Astrocyte (in vitro differentiated cells and primary cell): Measurements from ENCODE around the gene ELN. TPM values are rescaled to one million over a fixed set of nuclear protein-coding genes. Genes with fewer than 3 reads are reported as not detected.

Experiments used
- DNase-seq: peaks from one replicate; pipeline ENCODE4 v3.0.0-alpha.2; 2010; ENCODE audit warnings: low read depth
- FAIRE-seq: peaks from 2 replicates; lab custom pipeline; 2011; peaks lifted over from hg19 to GRCh38; lab: Jason Lieb, UNC
- H2AFZ ChIP-seq: 2 replicates; pipeline ENCODE4 v1.6.0; 2012; ENCODE audit warnings: low read depth, low read length, inconsistent platforms
- H3K27ac ChIP-seq: 2 replicates; pipeline ENCODE4 v1.5.1; 2011; ENCODE audit warnings: low read depth, low read length, inconsistent platforms
- H3K27me3 ChIP-seq: 2 replicates; pipeline ENCODE4 v1.6.0; 2011; ENCODE audit warnings: low read length, inconsistent platforms; ENCODE audit not compliant: insufficient read depth
- H3K36me3 ChIP-seq: 2 replicates; pipeline ENCODE4 v1.5.1; 2011; ENCODE audit warnings: low read length, inconsistent platforms; ENCODE audit not compliant: insufficient read depth
- H3K4me1 ChIP-seq: 2 replicates; pipeline ENCODE4 v1.5.1; 2011; ENCODE audit warnings: low read length, inconsistent platforms; ENCODE audit not compliant: insufficient read depth
- H3K4me2 ChIP-seq: 2 replicates; pipeline ENCODE4 v1.6.0; 2012; ENCODE audit warnings: low read length, inconsistent platforms
- H3K4me3 ChIP-seq: 2 replicates; pipeline ENCODE4 v1.5.1; 2011; ENCODE audit warnings: low read depth, mild to moderate bottlenecking, low read length, inconsistent platforms; ENCODE audit not compliant: insufficient read depth
- H3K79me2 ChIP-seq: 2 replicates; pipeline ENCODE4 v1.6.0; 2012; ENCODE audit warnings: mild to moderate bottlenecking, low read length, inconsistent platforms; ENCODE audit not compliant: insufficient read depth
- H3K9ac ChIP-seq: 2 replicates; pipeline ENCODE4 v1.6.0; 2012; ENCODE audit warnings: mild to moderate bottlenecking, low read length, inconsistent platforms
- H3K9me3 ChIP-seq: 2 replicates; pipeline ENCODE4 v1.5.1; 2012; ENCODE audit warnings: low read depth, mild to moderate bottlenecking, low read length, inconsistent platforms; ENCODE audit not compliant: insufficient read depth
- H4K20me1 ChIP-seq: 2 replicates; pipeline ENCODE4 v1.6.0; 2012; ENCODE audit warnings: low read length, inconsistent platforms; ENCODE audit not compliant: insufficient read depth
- H3K27ac Mint-ChIP-seq: one replicate; pipeline ENCODE4 v1.8.0; 2021; ENCODE audit warnings: mild to moderate bottlenecking, mixed read lengths; ENCODE audit not compliant: unreplicated experiment
- H3K27me3 Mint-ChIP-seq: one replicate; pipeline ENCODE4 v1.8.0; 2021; ENCODE audit warnings: low read depth, mixed read lengths; ENCODE audit not compliant: unreplicated experiment
- H3K36me3 Mint-ChIP-seq: one replicate; pipeline ENCODE4 v1.8.0; 2021; ENCODE audit warnings: low read depth, mixed read lengths; ENCODE audit not compliant: unreplicated experiment
- H3K4me1 Mint-ChIP-seq: one replicate; pipeline ENCODE4 v1.8.0; 2021; ENCODE audit warnings: low read depth, mixed read lengths; ENCODE audit not compliant: unreplicated experiment
- H3K4me3 Mint-ChIP-seq: one replicate; pipeline ENCODE4 v1.8.0; 2021; ENCODE audit warnings: mild to moderate bottlenecking, moderate library complexity, mixed read lengths; ENCODE audit not compliant: unreplicated experiment
- H3K9me3 Mint-ChIP-seq: one replicate; pipeline ENCODE4 v1.8.0; 2021; ENCODE audit warnings: mild to moderate bottlenecking, mixed read lengths; ENCODE audit not compliant: unreplicated experiment
- EZH2 ChIP-seq: IDR thresholded peaks from 2 replicates; pipeline ENCODE4 v1.6.1; 2012; ENCODE audit warnings: mild to moderate bottlenecking, low read length, inconsistent platforms; ENCODE audit not compliant: insufficient read depth
- total RNA-seq: library from RNA; stranded (reverse); gene quantifications from 2 replicates; pipeline ENCODE4 v1.2.1, GENCODE V29; 2021
- TF ChIP-seq, protein P1 (sequence below): IDR thresholded peaks from 2 replicates; pipeline ENCODE4 v1.5.1; 2011; ENCODE audit warnings: low read depth, mild to moderate bottlenecking, inconsistent platforms, low read length, moderate library complexity; ENCODE audit not compliant: insufficient read depth

ELN gene
- total RNA-seq, 1 donor from 2014 or later, result 0.75 TPM

DNA sequence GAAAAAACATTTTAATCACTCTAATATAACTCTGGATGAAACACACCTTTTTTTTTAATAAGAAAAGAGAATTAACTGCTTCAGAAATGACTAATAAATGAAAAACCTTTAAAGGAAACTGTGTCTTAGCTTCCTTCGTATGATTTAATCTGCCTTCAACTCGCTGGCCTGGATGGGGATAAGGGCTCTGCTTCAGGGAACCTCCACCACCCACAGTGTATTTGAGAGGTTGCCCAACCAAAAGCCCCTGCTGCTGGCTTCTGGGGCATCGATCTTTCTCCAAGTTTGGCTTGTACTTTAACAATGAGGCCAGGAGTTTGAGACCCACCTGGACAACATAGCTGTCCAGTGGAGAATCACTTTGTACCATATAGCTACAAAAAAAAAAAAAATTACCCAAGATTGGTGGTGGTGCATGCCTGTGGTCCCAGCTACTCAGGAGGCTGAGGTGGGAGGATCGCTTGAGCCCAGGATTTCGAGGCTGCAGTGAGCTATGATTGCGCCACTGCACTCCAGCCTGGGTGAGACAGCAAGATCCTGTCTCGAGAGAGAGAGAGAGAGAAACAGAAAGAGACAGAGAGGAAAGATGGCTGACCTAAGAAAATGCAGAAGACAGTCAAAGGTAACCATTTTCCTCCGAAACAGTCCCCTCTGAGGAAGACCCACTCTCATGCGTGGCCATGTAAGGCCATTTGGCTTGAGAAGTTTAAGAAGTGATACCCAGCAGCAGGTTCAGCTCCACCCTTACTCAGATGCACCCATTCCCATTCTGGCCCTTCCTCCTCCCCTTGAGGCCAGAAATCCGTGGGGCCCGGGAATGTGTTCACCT lies 42.0 kb downstream of the ELN start:
- Histone ChIP-seq H3K27me3 (no peaks in the 10 kb centered on the region), H3K36me3 (no peaks in the 10 kb centered on the region), H3K4me1 (no peaks in the 10 kb centered on the region), H3K4me3 (no peak overlapping the region), H3K27ac (no peak overlapping the region), H4K20me1 (no peaks in the 10 kb centered on the region), H3K79me2 (no peaks in the 10 kb centered on the region), H2AFZ (no peak overlapping the region), H3K4me2 (no peak overlapping the region), H3K9me3 (no peaks in the 10 kb centered on the region), H3K9ac (no peak overlapping the region)
- Mint-ChIP-seq H3K27me3 (no peaks in the 10 kb centered on the region), H3K4me3 (no peak overlapping the region), H3K36me3 (no peaks in the 10 kb centered on the region), H3K27ac (no peak overlapping the region), H3K4me1 (no peaks in the 10 kb centered on the region), H3K9me3 (no peaks in the 10 kb centered on the region)
- FAIRE-seq (no peak), DNase-seq (no peak)
- TF ChIP-seq, protein P1, sequence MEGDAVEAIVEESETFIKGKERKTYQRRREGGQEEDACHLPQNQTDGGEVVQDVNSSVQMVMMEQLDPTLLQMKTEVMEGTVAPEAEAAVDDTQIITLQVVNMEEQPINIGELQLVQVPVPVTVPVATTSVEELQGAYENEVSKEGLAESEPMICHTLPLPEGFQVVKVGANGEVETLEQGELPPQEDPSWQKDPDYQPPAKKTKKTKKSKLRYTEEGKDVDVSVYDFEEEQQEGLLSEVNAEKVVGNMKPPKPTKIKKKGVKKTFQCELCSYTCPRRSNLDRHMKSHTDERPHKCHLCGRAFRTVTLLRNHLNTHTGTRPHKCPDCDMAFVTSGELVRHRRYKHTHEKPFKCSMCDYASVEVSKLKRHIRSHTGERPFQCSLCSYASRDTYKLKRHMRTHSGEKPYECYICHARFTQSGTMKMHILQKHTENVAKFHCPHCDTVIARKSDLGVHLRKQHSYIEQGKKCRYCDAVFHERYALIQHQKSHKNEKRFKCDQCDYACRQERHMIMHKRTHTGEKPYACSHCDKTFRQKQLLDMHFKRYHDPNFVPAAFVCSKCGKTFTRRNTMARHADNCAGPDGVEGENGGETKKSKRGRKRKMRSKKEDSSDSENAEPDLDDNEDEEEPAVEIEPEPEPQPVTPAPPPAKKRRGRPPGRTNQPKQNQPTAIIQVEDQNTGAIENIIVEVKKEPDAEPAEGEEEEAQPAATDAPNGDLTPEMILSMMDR, result no peak
- no peak for TF ChIP-seq EZH2

DNA sequence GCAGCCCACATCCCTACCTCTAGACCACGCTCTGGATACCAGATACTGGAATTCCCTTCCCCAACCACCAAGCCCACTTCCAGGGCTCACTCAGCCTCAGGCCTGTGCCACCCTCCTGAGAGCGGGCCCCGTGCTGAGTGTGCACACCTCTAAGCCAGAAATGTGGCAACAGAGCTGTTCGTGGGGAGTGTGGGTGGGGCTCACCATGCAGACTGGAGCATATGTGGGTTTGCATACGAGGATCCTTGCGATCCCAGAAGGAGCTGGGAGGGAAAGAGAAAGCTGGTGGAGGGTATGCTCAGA lies 42.6 kb downstream of the ELN start:
- no peak overlapping the region for H3K27ac Mint-ChIP-seq
- DNase-seq, result no peak
- FAIRE-seq, result no peak
- Histone ChIP-seq H3K27me3 (no peaks in the 10 kb centered on the region), H2AFZ (no peak overlapping the region), H3K4me3 (no peak overlapping the region), H3K4me1 (no peaks in the 10 kb centered on the region), H3K9ac (no peak overlapping the region), H3K9me3 (no peaks in the 10 kb centered on the region), H3K27ac (no peak overlapping the region), H3K36me3 (no peaks in the 10 kb centered on the region), H3K79me2 (no peaks in the 10 kb centered on the region), H3K4me2 (no peak overlapping the region), H4K20me1 (no peaks in the 10 kb centered on the region)
- no peaks in the 10 kb centered on the region for H3K27me3 Mint-ChIP-seq
- no peak overlapping the region for H3K4me3 Mint-ChIP-seq
- H3K9me3 Mint-ChIP-seq, result no peaks in the 10 kb centered on the region
- TF ChIP-seq EZH2, result no peak
- TF ChIP-seq, protein P1, result no peak
- no peaks in the 10 kb centered on the region for H3K4me1 Mint-ChIP-seq
- H3K36me3 Mint-ChIP-seq, result no peaks in the 10 kb centered on the region

DNA sequence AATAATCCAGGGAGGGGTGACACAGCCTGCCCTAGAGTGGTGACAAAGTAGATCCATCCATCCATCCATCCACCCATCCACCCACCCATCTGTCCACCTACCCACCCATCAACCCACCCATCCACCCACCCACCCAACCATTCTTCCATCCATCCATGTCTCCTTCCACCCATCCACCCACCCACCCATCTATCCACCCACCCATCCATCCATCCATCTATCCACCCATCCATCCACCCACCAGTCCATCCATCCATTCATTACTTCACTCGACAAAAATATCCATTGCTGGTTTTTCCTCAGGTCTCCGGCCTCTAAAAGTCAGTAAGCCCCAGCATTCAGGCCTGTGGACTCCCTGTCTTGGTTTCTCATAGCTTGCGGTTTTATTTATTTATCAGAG lies 43.1 kb downstream of the ELN start:
- Mint-ChIP-seq H3K4me1 (no peaks in the 10 kb centered on the region), H3K27ac (no peak overlapping the region), H3K4me3 (no peak overlapping the region), H3K9me3 (no peaks in the 10 kb centered on the region), H3K36me3 (no peaks in the 10 kb centered on the region), H3K27me3 (no peaks in the 10 kb centered on the region)
- no peak for DNase-seq
- H3K4me3 ChIP-seq, result no peak overlapping the region
- no peak overlapping the region for H3K9ac ChIP-seq
- H3K27me3 ChIP-seq, result no peaks in the 10 kb centered on the region
- no peaks in the 10 kb centered on the region for H3K79me2 ChIP-seq
- H3K27ac ChIP-seq, result no peak overlapping the region
- no peaks in the 10 kb centered on the region for H3K4me1 ChIP-seq
- TF ChIP-seq, protein P1, result no peak
- TF ChIP-seq EZH2, result no peak
- H2AFZ ChIP-seq, result no peak overlapping the region
- H4K20me1 ChIP-seq, result no peaks in the 10 kb centered on the region
- H3K4me2 ChIP-seq, result no peak overlapping the region
- no peaks in the 10 kb centered on the region for H3K36me3 ChIP-seq
- no peaks in the 10 kb centered on the region for H3K9me3 ChIP-seq
- FAIRE-seq, result no peak
